Endothelial cell (in vitro differentiated cells): Measurements from ENCODE around the gene SPACA4. TPM values are rescaled to one million over a fixed set of nuclear protein-coding genes. Genes with fewer than 3 reads are reported as not detected.

Source experiments
- DNase-seq: peaks from one replicate; pipeline ENCODE4 v3.0.0; 2021; ENCODE audit warnings: low spot score
- H3K27ac Mint-ChIP-seq: one replicate; pipeline ENCODE4 v1.8.0; 2021; ENCODE audit warnings: mixed read lengths, inconsistent platforms; ENCODE audit not compliant: unreplicated experiment
- H3K27me3 Mint-ChIP-seq: one replicate; pipeline ENCODE4 v1.8.0; 2021; ENCODE audit warnings: mild to moderate bottlenecking, moderate library complexity, mixed read lengths, inconsistent platforms; ENCODE audit not compliant: unreplicated experiment
- H3K36me3 Mint-ChIP-seq: one replicate; pipeline ENCODE4 v1.8.0; 2021; ENCODE audit warnings: mild to moderate bottlenecking, low read depth, mixed read lengths, inconsistent platforms; ENCODE audit not compliant: unreplicated experiment
- H3K4me1 Mint-ChIP-seq: one replicate; pipeline ENCODE4 v1.8.0; 2021; ENCODE audit warnings: mild to moderate bottlenecking, mixed read lengths, inconsistent platforms; ENCODE audit not compliant: unreplicated experiment
- H3K4me3 Mint-ChIP-seq: one replicate; pipeline ENCODE4 v1.8.0; 2021; ENCODE audit warnings: mild to moderate bottlenecking, mixed read lengths, inconsistent platforms; ENCODE audit not compliant: unreplicated experiment
- H3K9me3 Mint-ChIP-seq: one replicate; pipeline ENCODE4 v1.8.0; 2021; ENCODE audit warnings: mixed read lengths, inconsistent platforms; ENCODE audit not compliant: unreplicated experiment
- total RNA-seq: library from RNA; stranded (reverse); fragmentation: NEBNext Ultra II Directional; extraction: Animal tissue kit (Norgen Biotek cat#: 25700); gene quantifications from one replicate; pipeline ENCODE4 v1.2.1, GENCODE V29; 2021; ENCODE audit not compliant: unreplicated experiment
- TF ChIP-seq, protein P1 (sequence below): fragments of 200-600 bp; sonication (generic); IDR thresholded peaks from one replicate; pipeline ENCODE4 v1.5.0; 2021; ENCODE audit warnings: antibody characterized with exemption; ENCODE audit not compliant: unreplicated experiment

Gene SPACA4
- total RNA-seq, 1 donor from 2014 or later, result not detected

DNA sequence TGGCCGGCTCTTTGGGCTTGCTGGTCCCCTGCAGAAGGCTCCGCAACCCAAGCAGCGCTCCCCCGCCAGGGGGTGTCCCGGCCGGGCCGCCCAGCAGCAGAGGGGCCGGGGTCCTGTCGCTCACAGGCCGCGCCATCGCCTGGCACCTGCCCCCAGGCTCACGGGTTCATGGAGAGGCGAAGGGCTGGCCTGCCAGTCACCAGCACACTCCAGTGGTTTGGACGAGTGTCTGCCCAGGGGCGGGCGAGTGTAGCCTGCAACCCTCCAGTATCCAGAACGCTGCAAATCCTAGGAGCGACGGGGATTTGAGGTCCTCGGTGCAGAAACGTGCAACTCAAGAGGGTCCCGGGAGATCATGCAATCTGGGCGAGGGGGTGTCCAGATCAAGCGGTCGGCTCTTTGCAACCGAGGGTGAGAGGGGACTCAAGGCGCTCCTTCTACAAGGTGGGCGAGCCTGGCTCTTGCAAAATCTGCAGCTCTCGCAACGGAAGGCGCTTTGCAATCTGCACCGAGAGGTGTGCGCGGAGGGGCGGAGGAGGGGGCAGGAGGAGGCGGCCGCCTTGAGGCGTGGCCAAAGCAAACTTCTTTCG lies 30.4 kb downstream of the SPACA4 start, which contains the start of gene DBP:
Gene DBP (minus strand): TSS at position 521 of the 590 bp plus-strand sequence. CDS start 385 bp downstream, at position 136.
- Mint-ChIP-seq H3K27me3 (peaks cover 22% of the 10 kb centered on the region), H3K9me3 (no peaks in the 10 kb centered on the region), H3K36me3 (peaks cover 5% of the 10 kb centered on the region), H3K4me3 (peak within 1 kb of the TSS; percentile 90), H3K27ac (peak within 1 kb of the TSS; percentile 94), H3K4me1 (peaks cover 19% of the 10 kb centered on the region)
- no peak for DNase-seq
- TF ChIP-seq, protein P1, sequence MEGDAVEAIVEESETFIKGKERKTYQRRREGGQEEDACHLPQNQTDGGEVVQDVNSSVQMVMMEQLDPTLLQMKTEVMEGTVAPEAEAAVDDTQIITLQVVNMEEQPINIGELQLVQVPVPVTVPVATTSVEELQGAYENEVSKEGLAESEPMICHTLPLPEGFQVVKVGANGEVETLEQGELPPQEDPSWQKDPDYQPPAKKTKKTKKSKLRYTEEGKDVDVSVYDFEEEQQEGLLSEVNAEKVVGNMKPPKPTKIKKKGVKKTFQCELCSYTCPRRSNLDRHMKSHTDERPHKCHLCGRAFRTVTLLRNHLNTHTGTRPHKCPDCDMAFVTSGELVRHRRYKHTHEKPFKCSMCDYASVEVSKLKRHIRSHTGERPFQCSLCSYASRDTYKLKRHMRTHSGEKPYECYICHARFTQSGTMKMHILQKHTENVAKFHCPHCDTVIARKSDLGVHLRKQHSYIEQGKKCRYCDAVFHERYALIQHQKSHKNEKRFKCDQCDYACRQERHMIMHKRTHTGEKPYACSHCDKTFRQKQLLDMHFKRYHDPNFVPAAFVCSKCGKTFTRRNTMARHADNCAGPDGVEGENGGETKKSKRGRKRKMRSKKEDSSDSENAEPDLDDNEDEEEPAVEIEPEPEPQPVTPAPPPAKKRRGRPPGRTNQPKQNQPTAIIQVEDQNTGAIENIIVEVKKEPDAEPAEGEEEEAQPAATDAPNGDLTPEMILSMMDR, result no peak

DNA sequence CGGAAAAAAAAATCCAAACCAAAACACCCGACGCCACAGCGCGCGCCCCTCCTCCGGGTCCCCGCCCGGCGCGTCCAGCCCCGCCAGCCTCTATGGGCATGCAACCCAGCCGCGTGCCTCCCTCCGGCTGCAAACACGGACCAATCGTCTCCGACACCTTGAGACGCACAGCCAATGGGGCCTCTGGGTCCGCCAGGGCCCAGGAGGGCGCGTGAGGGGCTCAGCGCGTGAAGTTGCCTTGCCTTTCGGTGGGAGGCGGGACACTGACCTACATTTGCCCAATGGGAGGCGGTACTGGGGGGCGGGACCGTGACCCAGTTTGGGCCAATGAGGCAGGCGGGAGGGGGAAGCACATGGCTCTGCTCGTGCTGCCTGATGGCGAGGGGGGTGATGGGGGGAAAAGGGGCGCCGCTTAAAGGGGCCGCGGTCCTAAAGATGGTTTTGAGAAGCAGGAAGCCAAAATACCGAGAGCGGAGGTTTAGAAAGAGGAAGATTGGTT lies 31.0 kb downstream of the SPACA4 start:
- Mint-ChIP-seq H3K27me3 (peaks cover 20% of the 10 kb centered on the region), H3K4me1 (peaks cover 20% of the 10 kb centered on the region), H3K36me3 (peaks cover 7% of the 10 kb centered on the region), H3K27ac (peak overlapping the region; percentile 94), H3K4me3 (peak overlapping the region; percentile 90), H3K9me3 (no peaks in the 10 kb centered on the region)
- TF ChIP-seq, protein P1, result no peak
- DNase-seq, result peak; percentile 94

DNA sequence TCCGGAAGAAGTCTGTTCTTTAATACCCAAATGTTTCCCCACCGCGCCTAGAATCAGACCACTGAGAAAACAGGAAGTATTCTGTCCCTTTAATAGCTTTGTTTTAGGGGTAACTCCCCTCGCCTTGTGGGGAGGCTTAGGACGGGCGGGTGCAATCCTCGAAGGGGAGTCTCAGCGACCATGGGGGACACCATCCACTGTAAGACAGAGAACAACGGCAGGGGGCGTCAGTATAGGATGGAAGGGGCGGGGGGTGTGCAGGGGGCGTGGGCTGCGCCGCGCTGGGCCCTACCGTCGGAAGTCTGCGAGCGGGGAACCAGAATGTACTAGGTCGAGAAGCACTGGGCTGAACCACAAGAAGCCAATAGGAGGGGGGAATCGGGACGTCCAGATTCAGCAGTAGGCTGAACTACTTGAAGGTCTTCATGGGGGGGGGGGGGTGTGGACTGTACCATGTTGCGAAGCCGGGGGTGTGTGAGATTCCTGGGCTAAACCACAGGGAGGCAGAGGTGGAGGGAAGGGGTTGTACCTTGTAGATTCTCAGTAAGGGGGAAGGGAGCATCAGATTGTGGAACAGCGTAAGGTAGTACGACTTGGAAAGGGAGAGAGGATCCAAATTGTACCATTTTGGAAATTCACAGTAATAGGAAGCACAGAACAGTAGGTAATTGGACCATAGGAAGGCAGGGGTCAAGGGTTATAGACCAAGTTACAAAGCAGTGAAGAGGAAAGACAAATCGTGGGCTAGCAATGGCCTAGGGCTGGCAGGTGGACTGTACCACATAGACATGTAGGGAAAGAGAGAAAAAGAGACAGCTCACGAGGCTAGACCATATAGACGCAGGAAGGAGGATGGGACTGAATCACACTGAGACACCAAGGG lies 31.6 kb downstream of the SPACA4 start:
- TF ChIP-seq, protein P1, result no peak
- Mint-ChIP-seq H3K36me3 (peaks cover 8% of the 10 kb centered on the region), H3K27ac (peak overlapping the region; percentile 94), H3K4me1 (peaks cover 21% of the 10 kb centered on the region), H3K4me3 (peak overlapping the region; percentile 90), H3K27me3 (peaks cover 22% of the 10 kb centered on the region), H3K9me3 (no peaks in the 10 kb centered on the region)
- peak; percentile 76 for DNase-seq

DNA sequence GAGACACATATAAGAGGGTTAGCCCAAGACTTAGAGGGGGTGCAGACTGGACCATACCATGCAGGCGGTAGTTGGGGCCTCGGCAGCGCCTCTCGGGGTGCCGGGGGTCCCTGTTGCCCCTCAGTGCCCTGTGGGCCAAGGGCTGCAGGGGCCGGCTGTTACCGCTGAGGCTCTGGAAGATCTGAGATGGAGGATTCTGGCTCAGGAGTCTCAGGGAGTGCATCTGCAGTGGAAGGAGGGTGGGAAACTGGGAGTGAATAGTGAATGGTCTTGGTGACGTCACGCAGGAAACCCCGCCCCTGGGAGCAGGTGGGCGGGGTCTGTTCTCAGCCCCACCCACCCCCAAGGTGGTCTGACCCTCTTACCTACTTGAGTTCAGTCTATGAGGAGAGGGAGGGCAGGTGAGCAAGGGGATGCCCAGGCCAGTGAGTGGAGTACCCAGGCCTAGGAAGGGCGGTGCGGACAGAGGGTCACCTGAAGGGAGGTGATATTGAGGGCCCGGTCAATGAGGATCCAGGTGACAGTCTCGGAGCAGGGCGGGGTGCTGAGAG lies 32.4 kb downstream of the SPACA4 start:
- Mint-ChIP-seq H3K27ac (peak overlapping the region; percentile 84), H3K36me3 (peaks cover 8% of the 10 kb centered on the region), H3K4me3 (no peak overlapping the region), H3K27me3 (peaks cover 20% of the 10 kb centered on the region), H3K9me3 (no peaks in the 10 kb centered on the region), H3K4me1 (peaks cover 21% of the 10 kb centered on the region)
- TF ChIP-seq, protein P1, result no peak
- DNase-seq, result no peak
